22Rv1 (cell line): ENCODE measurements around the gene CUL3.

Source experiments
- ZFX ChIP-seq: fragments of 450-650 bp; IDR thresholded peaks from 2 replicates; pipeline ENCODE4 v1.6.1; 2017; ENCODE audit warnings: antibody characterized with exemption, borderline replicate concordance
- TF ChIP-seq, protein P1 (sequence below): fragments of 450-650 bp; IDR thresholded peaks from 2 replicates; pipeline ENCODE4 v1.5.1; 2017; ENCODE audit warnings: mild to moderate bottlenecking

DNA sequence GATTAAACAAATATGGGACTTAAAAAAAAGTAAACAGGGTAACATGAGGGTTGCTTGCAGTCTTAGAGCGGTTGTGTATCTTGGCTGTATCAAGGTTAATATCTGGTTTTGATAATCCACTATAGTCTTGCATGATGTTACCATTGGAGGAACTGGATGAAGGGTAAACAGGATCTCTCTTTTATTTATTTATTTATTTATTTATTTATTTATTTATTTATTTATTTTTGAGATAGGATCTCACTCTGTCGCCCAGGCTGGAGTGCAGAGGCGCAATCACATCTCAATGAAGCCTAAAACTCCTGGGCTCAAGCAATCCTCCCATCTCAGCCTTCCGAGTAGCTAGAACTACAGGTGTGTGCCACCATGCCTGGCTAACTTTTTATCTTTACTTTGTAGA lies 140.4 kb downstream of the CUL3 start:
- TF ChIP-seq, protein P1, sequence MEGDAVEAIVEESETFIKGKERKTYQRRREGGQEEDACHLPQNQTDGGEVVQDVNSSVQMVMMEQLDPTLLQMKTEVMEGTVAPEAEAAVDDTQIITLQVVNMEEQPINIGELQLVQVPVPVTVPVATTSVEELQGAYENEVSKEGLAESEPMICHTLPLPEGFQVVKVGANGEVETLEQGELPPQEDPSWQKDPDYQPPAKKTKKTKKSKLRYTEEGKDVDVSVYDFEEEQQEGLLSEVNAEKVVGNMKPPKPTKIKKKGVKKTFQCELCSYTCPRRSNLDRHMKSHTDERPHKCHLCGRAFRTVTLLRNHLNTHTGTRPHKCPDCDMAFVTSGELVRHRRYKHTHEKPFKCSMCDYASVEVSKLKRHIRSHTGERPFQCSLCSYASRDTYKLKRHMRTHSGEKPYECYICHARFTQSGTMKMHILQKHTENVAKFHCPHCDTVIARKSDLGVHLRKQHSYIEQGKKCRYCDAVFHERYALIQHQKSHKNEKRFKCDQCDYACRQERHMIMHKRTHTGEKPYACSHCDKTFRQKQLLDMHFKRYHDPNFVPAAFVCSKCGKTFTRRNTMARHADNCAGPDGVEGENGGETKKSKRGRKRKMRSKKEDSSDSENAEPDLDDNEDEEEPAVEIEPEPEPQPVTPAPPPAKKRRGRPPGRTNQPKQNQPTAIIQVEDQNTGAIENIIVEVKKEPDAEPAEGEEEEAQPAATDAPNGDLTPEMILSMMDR, result no peak
- no peak for TF ChIP-seq ZFX
